Skeletal muscle satellite cell (primary cell): ENCODE measurements around the gene KIF21B.
"Not testable (repeated sequence)": the region's sequence is repeated elsewhere in the genome, so short reads cannot be mapped to it uniquely, and the experiment has no call there.

Source experiments
- H3K27me3 ChIP-seq: 2 replicates; pipeline ENCODE4 v1.7.0; 2013; ENCODE audit warnings: low read length; ENCODE audit not compliant: control insufficient read depth, insufficient read depth
- H3K36me3 ChIP-seq: 2 replicates; pipeline ENCODE4 v1.7.0; 2013; ENCODE audit warnings: mild to moderate bottlenecking, control low read depth, low read length; ENCODE audit not compliant: insufficient read depth
- H3K4me1 ChIP-seq: 2 replicates; pipeline ENCODE4 v1.7.0; 2013; ENCODE audit warnings: low read length; ENCODE audit not compliant: control insufficient read depth, insufficient read depth
- H3K4me2 ChIP-seq: 2 replicates; pipeline ENCODE4 v1.7.0; 2013; ENCODE audit warnings: mild to moderate bottlenecking, low read length
- H3K4me3 ChIP-seq: 2 replicates; pipeline ENCODE4 v1.7.0; 2013; ENCODE audit warnings: low read length
- H3K9ac ChIP-seq: 2 replicates; pipeline ENCODE4 v1.7.0; 2013; ENCODE audit warnings: mild to moderate bottlenecking, low read depth, low read length, moderate library complexity
- H3K9me3 ChIP-seq: replicated peaks from 2 replicates; pipeline ENCODE4 v1.7.0; 2013; ENCODE audit warnings: mild to moderate bottlenecking, control low read depth, low read length

KIF21B gene

GRCh38 chr1:200966934-200967333 is 56.6 kb downstream of the KIF21B start:
- peaks cover 48% of the 10 kb centered on the region for H3K27me3 ChIP-seq

DNA sequence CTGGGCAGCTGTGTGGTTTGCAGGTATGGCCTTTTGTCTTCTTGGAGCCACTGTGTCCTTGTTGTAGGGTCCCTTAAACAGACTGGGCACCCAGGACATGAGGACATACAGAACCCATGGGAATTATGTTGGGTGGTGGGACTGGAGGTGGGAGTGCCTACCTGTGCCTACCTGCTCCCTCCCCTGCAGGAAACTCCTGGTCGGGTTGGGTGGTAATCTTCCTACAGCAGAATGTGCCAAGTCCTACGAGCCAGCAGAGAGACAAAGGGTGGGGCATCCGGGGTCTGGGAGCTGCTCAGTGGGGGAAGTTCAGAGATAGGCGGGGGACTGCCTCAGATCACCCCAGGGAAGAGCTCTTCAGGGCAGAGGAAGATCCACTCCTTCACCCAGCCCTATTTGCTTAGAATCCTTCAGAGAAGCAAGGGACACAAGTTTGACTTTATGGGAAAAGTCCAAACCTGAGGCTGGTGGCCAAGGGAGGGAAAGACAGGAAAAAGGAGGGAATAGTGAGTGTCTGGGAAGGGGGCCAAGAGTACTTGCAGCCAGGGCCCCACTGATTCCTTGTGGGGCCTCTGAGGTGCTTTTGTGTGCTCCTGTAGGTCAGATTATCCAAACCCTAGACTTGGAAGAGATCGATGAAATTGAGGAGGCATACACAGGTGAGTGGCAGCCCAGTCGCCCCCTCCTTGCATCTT is 58.3 kb downstream of the KIF21B start:
- H3K4me2 ChIP-seq, result no peak overlapping the region
- H3K9ac ChIP-seq, result no peak overlapping the region
- no peaks in the 10 kb centered on the region for H3K4me1 ChIP-seq
- no peak overlapping the region for H3K4me3 ChIP-seq
- H3K36me3 ChIP-seq, result no peaks in the 10 kb centered on the region
- H3K9me3 ChIP-seq, result no peaks in the 10 kb centered on the region
- peaks cover 48% of the 10 kb centered on the region for H3K27me3 ChIP-seq

More at GRCh38 chr1:200966934-200967333, 56.6 kb downstream of the KIF21B start:
- no peak overlapping the region for H3K9ac ChIP-seq
- H3K36me3 ChIP-seq, result no peaks in the 10 kb centered on the region
- no peak overlapping the region for H3K4me3 ChIP-seq
- no peaks in the 10 kb centered on the region for H3K4me1 ChIP-seq
- no peak overlapping the region for H3K4me2 ChIP-seq
- no peaks in the 10 kb centered on the region for H3K9me3 ChIP-seq

GRCh38 chr1:200963888-200964287 is 59.6 kb downstream of the KIF21B start:
- H3K4me2 ChIP-seq, H3K4me3 ChIP-seq, H3K9ac ChIP-seq, H3K36me3 ChIP-seq, H3K4me1 ChIP-seq, H3K9me3 ChIP-seq: not testable (repeated sequence)
- H3K27me3 ChIP-seq, result peaks cover 44% of the 10 kb centered on the region

GRCh38 chr1:200963076-200963475 is 60.4 kb downstream of the KIF21B start:
- no peaks in the 10 kb centered on the region for H3K9me3 ChIP-seq
- no peaks in the 10 kb centered on the region for H3K36me3 ChIP-seq
- no peaks in the 10 kb centered on the region for H3K4me1 ChIP-seq
- no peak overlapping the region for H3K4me2 ChIP-seq
- peaks cover 44% of the 10 kb centered on the region for H3K27me3 ChIP-seq
- no peak overlapping the region for H3K9ac ChIP-seq
- no peak overlapping the region for H3K4me3 ChIP-seq

GRCh38 chr1:200962631-200963030 is 60.9 kb downstream of the KIF21B start:
- Histone ChIP-seq H3K36me3 (no peaks in the 10 kb centered on the region), H3K27me3 (peaks cover 44% of the 10 kb centered on the region), H3K4me1 (no peaks in the 10 kb centered on the region), H3K9me3 (no peaks in the 10 kb centered on the region), H3K4me3 (no peak overlapping the region), H3K4me2 (no peak overlapping the region), H3K9ac (no peak overlapping the region)

DNA sequence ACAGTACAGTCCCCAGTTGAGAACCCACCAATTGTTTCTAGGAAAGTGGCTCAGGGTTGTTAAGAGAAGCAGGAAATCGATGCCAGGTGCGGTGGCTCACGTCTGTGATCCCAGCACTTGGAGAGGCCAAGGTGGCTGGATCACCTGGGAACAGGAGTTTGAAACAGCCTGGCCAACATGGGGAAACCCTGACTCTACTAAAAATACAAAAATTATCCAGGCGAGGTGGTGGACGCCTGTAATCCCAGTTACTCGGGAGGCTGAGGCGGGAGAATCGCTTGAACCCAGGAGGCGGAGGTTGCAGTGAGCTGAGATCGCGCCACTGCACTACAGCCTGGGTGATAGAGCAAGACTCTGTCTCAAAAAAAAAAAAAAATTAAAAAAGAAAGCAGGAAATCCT is 61.4 kb downstream of the KIF21B start:
- not testable (repeated sequence) for H3K36me3 ChIP-seq, H3K9me3 ChIP-seq, H3K4me3 ChIP-seq, H3K4me1 ChIP-seq, H3K9ac ChIP-seq, H3K4me2 ChIP-seq
- peaks cover 44% of the 10 kb centered on the region for H3K27me3 ChIP-seq

- Histone ChIP-seq H3K9me3 (no peaks in the 10 kb centered on the region), H3K27me3 (peaks cover 41% of the 10 kb centered on the region), H3K4me1 (no peaks in the 10 kb centered on the region), H3K4me2 (no peak overlapping the region), H3K4me3 (no peak overlapping the region), H3K9ac (no peak overlapping the region), H3K36me3 (no peaks in the 10 kb centered on the region)
Measured at GRCh38 chr1:200960948-200961340, 62.6 kb downstream of the KIF21B start.

DNA sequence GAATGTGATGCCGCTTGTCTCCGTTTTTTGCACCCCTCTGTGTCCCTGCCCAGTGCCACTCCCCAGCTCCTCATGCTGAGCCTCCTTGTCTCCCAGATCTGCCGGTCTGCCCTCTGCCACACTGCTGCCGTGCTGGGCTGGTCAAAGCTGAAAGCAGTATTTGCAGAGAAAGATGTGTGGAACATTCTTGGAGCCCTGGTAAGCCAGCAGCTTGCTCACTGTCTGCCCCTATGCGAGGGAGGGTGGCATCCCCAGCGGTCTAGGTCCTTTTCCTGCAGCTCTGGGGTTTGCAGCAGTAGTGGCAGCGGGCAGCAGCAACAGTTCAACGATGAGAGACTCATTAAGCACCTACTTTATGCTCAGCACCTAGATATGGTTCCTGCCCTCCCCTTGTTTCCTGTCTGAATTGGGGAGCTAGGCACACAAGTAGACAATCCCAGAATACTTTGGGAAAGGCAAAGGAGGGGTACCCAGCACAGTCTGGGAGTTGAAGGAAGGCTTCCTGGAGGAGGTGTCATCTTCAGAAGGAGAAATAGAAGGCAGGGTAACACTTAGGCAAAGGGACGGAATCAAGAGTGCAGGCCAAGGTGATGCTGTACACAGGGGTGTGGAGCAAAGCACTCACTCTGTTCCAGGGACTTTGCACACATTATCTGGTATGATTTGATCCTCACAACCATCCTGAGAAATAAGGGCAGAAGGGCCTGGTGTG is 63.1 kb downstream of the KIF21B start:
- no peak overlapping the region for H3K4me3 ChIP-seq
- no peaks in the 10 kb centered on the region for H3K4me1 ChIP-seq
- no peak overlapping the region for H3K4me2 ChIP-seq
- H3K36me3 ChIP-seq, result no peaks in the 10 kb centered on the region
- peaks cover 36% of the 10 kb centered on the region for H3K27me3 ChIP-seq
- H3K9ac ChIP-seq, result no peak overlapping the region
- H3K9me3 ChIP-seq, result no peaks in the 10 kb centered on the region

DNA sequence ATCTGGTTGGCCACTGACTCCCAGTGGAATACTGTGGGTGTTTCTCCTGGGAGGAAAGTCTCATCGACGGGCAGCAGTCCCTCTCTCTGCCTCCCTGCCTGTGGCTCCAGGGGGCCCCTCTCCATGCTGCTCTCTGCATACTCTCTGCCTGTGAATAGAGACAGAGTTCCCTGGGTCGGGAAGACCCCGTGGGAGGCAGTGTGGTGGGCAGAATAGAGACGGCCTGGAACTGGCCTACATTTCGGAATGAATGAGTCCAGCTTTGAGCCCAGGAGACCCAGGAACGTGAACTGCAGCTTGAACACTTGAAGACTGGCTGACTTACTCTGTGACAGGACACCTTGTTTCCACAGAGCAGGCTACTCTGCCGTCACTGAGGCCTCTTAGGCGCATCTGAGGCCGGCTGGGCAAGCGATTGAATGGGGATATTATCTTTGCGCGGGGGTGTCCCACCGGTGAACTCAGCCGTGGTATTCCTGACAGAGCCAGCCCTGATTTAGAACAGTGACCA is 64.0 kb downstream of the KIF21B start:
- Histone ChIP-seq H3K4me3 (no peak overlapping the region), H3K4me1 (no peaks in the 10 kb centered on the region), H3K4me2 (no peak overlapping the region), H3K9ac (no peak overlapping the region), H3K36me3 (no peaks in the 10 kb centered on the region), H3K9me3 (no peaks in the 10 kb centered on the region), H3K27me3 (peaks cover 30% of the 10 kb centered on the region)

DNA sequence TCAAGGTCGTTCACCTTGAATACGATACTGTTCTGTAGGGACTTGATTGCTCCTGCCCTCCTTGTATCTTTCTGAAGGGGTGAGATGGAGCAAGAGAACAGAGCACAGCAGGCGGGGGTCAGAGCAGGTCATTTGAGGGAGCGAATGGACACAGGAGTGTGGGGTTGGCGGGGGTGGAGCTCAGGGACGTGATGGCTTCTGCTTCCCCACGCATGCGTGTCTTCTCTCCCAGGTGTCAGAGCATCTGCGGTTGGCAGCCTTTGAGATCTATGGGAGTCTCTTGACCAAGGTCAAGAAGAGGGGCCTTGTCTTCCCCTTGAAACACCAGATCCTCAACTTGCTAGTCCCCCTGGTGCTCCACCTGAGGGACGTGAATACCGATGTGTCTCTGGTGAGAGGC is 64.9 kb downstream of the KIF21B start:
- H3K9ac ChIP-seq, result no peak overlapping the region
- peaks cover 28% of the 10 kb centered on the region for H3K27me3 ChIP-seq
- H3K4me3 ChIP-seq, result no peak overlapping the region
- no peaks in the 10 kb centered on the region for H3K9me3 ChIP-seq
- H3K4me1 ChIP-seq, result no peaks in the 10 kb centered on the region
- no peaks in the 10 kb centered on the region for H3K36me3 ChIP-seq
- H3K4me2 ChIP-seq, result no peak overlapping the region

- Histone ChIP-seq H3K4me3 (no peak overlapping the region), H3K4me2 (no peak overlapping the region), H3K9me3 (no peaks in the 10 kb centered on the region), H3K27me3 (peaks cover 22% of the 10 kb centered on the region), H3K4me1 (no peaks in the 10 kb centered on the region), H3K9ac (no peak overlapping the region), H3K36me3 (no peaks in the 10 kb centered on the region)
Measured at GRCh38 chr1:200954434-200954833, 69.1 kb downstream of the KIF21B start.

DNA sequence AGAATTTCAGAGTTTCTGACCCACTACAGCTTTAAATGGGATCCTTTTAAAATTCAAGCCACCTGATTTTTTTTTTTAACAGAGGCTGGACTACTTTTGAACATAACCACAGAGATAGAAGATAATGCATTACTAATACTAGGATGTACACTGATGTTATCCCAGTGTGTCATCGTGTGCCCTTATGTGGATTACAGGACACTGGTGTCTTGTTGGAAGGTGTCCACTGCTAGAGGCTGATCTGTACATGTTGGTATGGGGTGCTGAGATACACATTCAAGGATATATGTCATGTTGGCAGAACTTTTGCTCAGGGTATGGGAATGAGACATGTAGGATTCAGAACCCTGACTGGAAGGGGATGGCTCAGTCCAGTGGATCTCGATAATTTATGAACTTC is 72.5 kb downstream of the KIF21B start:
- no peak overlapping the region for H3K9ac ChIP-seq
- H3K4me3 ChIP-seq, result no peak overlapping the region
- H3K36me3 ChIP-seq, result no peaks in the 10 kb centered on the region
- H3K4me2 ChIP-seq, result no peak overlapping the region
- peaks cover 12% of the 10 kb centered on the region for H3K9me3 ChIP-seq
- no peaks in the 10 kb centered on the region for H3K4me1 ChIP-seq
- peaks cover 23% of the 10 kb centered on the region for H3K27me3 ChIP-seq
